ENCODE measurements around the gene NFIA. TPM values are rescaled to one million over a fixed set of nuclear protein-coding genes. Genes with fewer than 3 reads are reported as not detected.
A peak's percentile ranks its signal among the peaks of the same experiment; 100 is the strongest.

Gene NFIA
- total RNA-seq, 1 donor from 2014 or later = 31.3 TPM

DNA sequence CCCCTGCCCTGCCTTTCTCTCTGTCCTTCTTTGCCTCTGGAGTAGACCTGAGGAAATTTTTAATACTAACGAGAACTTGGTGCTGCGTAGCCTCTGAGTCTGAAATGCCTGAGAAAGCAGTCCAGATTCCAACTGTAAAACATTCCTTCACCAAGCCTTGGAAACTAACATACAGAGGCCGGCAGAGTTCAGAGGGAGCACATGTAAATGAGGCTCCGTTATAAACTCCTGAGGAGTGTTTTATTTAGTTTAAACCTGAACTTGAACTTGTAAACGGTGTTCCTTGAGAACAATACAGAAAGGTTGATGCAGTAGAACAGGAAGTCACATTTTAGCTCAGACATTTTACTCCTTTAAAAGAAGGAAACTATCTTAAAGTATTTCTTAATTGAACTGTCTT lies 361.9 kb downstream of the NFIA start:
- peaks cover 20 to 33% (median 31%) of the 10 kb centered on the region in 3 donors for H3K4me1 ChIP-seq (ENCODE audit: control insufficient read depth in 3 of 3, insufficient read depth in 3 of 3, low read length in 3 of 3)
- H3K27me3 ChIP-seq (ENCODE audit: control insufficient read depth in 3 of 3, insufficient read depth in 3 of 3, low read length in 3 of 3) = no peaks in the 10 kb centered on the region
- no peak overlapping the region for H3K4me3 ChIP-seq (ENCODE audit: low read length in 3 of 3)
- H3K9ac ChIP-seq (ENCODE audit: low read depth in 1 of 3, low read length in 3 of 3) = no peak overlapping the region
- H3K27ac ChIP-seq (ENCODE audit: low read depth, low read length) = no peak overlapping the region
- no peaks in the 10 kb centered on the region for H3K36me3 ChIP-seq (ENCODE audit: control insufficient read depth in 3 of 3, insufficient read depth in 3 of 3, low read length in 3 of 3)
- H3K9me3 ChIP-seq (ENCODE audit: control insufficient read depth in 3 of 3, low read length in 3 of 3) = no peaks in the 10 kb centered on the region

DNA sequence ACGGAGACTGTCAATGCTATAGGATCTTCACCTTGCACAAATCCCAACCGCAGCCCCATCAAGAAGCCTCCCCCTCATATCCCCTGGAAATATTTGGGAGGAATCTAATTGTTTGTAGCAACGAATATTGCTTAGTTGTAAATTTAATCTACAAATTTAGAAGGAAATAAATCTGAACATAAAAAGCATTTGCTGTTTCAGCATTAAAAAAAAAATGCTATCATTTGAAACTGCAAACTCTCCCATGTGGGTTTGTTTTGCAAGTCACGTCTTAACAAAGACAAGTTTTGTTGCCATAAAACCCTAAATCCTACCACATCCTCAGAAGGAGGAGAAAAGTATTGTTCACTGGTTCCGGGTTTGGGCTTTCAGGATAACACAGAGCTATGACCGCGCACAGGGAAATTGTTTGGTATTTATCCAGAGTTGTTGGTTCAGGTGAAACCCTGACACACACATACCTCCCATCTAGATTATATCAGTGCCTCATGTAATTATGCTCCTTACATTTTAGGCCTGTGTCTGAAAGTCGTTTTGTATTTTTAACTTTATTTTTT lies 363.0 kb downstream of the NFIA start:
- Histone ChIP-seq H3K9ac (ENCODE audit: low read depth in 1 of 3, low read length in 3 of 3) (no peak overlapping the region), H3K27ac (ENCODE audit: low read depth, low read length) (no peak overlapping the region), H3K27me3 (ENCODE audit: control insufficient read depth in 3 of 3, insufficient read depth in 3 of 3, low read length in 3 of 3) (no peaks in the 10 kb centered on the region), H3K4me1 (ENCODE audit: control insufficient read depth in 3 of 3, insufficient read depth in 3 of 3, low read length in 3 of 3) (peaks cover 29 to 44% (median 42%) of the 10 kb centered on the region in 3 donors), H3K9me3 (ENCODE audit: control insufficient read depth in 3 of 3, low read length in 3 of 3) (no peaks in the 10 kb centered on the region), H3K36me3 (ENCODE audit: control insufficient read depth in 3 of 3, insufficient read depth in 3 of 3, low read length in 3 of 3) (no peaks in the 10 kb centered on the region), H3K4me3 (ENCODE audit: low read length in 3 of 3) (no peak overlapping the region)

DNA sequence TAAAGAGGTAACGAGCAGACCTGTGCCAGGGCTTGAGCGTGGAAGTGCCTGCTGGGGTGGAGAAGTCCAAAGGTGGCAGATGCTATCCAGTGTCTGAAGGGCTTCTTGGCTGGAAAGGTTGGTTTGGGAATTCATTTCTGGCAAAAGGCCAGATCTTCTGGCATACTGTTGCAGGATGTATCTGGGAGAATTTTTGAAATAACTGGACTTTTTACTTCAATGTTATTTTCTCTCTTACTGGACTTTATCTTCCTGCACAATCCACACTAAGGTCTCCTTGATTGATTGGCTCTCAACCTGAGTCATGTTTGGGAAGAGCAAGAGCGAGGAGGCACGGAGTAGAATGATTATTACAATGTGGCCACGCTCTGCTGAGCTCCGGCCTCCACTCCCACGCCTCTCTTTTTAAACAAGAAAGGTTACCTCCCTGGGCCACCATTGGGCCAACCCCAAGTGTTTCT lies 364.2 kb downstream of the NFIA start:
- H3K4me3 ChIP-seq (ENCODE audit: low read length in 3 of 3) = no peak overlapping the region
- H3K9me3 ChIP-seq (ENCODE audit: control insufficient read depth in 3 of 3, low read length in 3 of 3) = no peaks in the 10 kb centered on the region
- no peaks in the 10 kb centered on the region for H3K27me3 ChIP-seq (ENCODE audit: control insufficient read depth in 3 of 3, insufficient read depth in 3 of 3, low read length in 3 of 3)
- H3K9ac ChIP-seq (ENCODE audit: low read depth in 1 of 3, low read length in 3 of 3) = no peak overlapping the region
- H3K36me3 ChIP-seq (ENCODE audit: control insufficient read depth in 3 of 3, insufficient read depth in 3 of 3, low read length in 3 of 3) = no peaks in the 10 kb centered on the region
- peak overlapping the region; percentile 34 for H3K27ac ChIP-seq (ENCODE audit: low read depth, low read length)
- H3K4me1 ChIP-seq (ENCODE audit: control insufficient read depth in 3 of 3, insufficient read depth in 3 of 3, low read length in 3 of 3) = peaks cover 37 to 56% (median 54%) of the 10 kb centered on the region in 3 donors

DNA sequence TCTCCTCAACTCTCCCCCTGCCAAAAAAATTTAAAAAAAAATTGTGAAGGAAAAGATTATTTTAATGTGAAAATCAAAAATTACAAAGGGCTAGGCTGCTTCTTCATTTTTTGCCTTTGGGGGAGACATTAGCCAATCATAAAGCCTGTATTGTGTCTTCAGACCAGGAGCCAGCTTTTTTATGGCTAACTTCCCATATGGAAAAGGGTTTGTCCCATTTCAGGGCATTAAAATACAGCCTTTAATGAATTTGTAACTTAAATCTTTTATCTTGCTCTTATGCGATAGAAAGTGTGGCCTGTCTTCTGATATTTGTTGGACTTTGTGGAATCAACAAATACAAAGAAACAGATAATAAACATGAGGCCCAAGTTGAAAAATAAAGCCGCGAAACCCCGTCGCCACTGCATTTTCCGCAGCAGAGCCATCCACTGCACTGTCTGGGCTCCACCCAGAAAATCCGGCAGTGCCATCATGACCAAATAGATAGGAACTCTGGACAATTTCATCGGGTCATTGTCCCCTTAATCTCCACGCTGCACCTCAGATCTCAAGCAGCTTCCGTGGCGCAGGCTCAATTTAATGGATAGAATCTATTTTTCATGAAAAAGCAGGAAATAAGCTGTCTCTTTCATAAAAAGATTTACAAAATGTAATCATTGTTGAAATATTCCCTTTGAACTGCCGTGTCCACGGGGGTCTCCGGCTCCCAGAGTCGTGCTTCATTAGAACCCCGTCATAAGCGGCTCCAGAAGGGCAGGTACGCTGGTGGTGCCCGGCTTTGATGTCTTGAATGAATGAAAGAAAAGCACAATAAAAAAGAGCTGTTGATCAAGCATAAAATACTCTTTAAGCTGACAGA lies 365.0 kb downstream of the NFIA start:
- Histone ChIP-seq H3K4me1 (ENCODE audit: control insufficient read depth in 3 of 3, insufficient read depth in 3 of 3, low read length in 3 of 3) (peaks cover 40 to 59% (median 53%) of the 10 kb centered on the region in 3 donors), H3K9me3 (ENCODE audit: control insufficient read depth in 3 of 3, low read length in 3 of 3) (no peaks in the 10 kb centered on the region), H3K27ac (ENCODE audit: low read depth, low read length) (peak overlapping the region; percentile 34), H3K4me3 (ENCODE audit: low read length in 3 of 3) (no peak overlapping the region), H3K27me3 (ENCODE audit: control insufficient read depth in 3 of 3, insufficient read depth in 3 of 3, low read length in 3 of 3) (no peaks in the 10 kb centered on the region), H3K36me3 (ENCODE audit: control insufficient read depth in 3 of 3, insufficient read depth in 3 of 3, low read length in 3 of 3) (no peaks in the 10 kb centered on the region), H3K9ac (ENCODE audit: low read depth in 1 of 3, low read length in 3 of 3) (no peak overlapping the region)

DNA sequence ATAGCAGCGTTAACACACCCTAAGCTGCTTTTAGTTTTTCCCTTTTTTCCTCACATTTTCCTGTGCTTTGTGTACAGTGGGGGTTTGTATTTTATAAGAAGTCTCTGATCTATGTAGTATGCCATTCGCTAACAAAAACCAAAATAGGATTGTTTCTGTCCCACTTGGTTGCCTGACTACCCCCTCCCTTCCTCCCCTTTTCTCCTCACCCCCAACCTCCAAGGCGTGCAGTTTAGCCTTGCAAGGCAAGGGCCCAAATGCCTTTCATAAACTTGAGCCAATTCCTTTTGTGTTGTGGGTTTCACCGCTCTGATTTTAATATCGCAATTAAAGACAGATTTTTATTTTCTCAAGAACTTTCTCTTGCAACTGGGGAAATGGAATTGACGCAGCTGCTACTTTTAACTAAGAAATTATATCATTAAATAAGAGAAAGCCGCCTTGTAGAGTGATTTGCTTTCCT lies 365.6 kb downstream of the NFIA start:
- peak overlapping the region in 1 of 3 donors; percentile 5 for H3K9ac ChIP-seq (ENCODE audit: low read depth in 1 of 3, low read length in 3 of 3)
- peaks cover 43 to 66% (median 54%) of the 10 kb centered on the region in 3 donors for H3K4me1 ChIP-seq (ENCODE audit: control insufficient read depth in 3 of 3, insufficient read depth in 3 of 3, low read length in 3 of 3)
- peak overlapping the region; percentile 63 for H3K27ac ChIP-seq (ENCODE audit: low read depth, low read length)
- no peaks in the 10 kb centered on the region for H3K36me3 ChIP-seq (ENCODE audit: control insufficient read depth in 3 of 3, insufficient read depth in 3 of 3, low read length in 3 of 3)
- no peak overlapping the region for H3K4me3 ChIP-seq (ENCODE audit: low read length in 3 of 3)
- no peaks in the 10 kb centered on the region for H3K27me3 ChIP-seq (ENCODE audit: control insufficient read depth in 3 of 3, insufficient read depth in 3 of 3, low read length in 3 of 3)
- H3K9me3 ChIP-seq (ENCODE audit: control insufficient read depth in 3 of 3, low read length in 3 of 3) = no peaks in the 10 kb centered on the region

DNA sequence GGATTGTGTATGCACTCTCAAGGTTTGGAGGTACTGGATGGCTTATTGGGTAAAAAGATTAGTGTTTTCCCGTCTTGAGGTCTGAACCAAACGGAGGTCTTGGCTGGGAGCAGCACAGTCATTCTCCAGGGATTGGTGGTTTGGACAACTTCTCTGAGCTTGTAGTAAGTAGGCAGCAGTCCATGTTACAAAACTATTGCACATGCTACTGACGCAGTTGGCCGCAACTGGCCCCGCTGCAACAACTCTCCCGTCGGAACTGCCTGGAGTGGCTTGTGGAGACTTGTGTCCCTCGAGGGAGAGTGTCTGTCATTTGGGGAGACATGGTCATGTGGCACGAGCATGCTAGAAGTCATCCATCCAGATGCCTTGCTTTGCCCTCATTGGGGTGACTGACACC lies 366.6 kb downstream of the NFIA start:
- Histone ChIP-seq H3K27me3 (ENCODE audit: control insufficient read depth in 3 of 3, insufficient read depth in 3 of 3, low read length in 3 of 3) (no peaks in the 10 kb centered on the region), H3K9me3 (ENCODE audit: control insufficient read depth in 3 of 3, low read length in 3 of 3) (no peaks in the 10 kb centered on the region), H3K4me1 (ENCODE audit: control insufficient read depth in 3 of 3, insufficient read depth in 3 of 3, low read length in 3 of 3) (peaks cover 46 to 70% (median 50%) of the 10 kb centered on the region in 3 donors), H3K36me3 (ENCODE audit: control insufficient read depth in 3 of 3, insufficient read depth in 3 of 3, low read length in 3 of 3) (no peaks in the 10 kb centered on the region), H3K9ac (ENCODE audit: low read depth in 1 of 3, low read length in 3 of 3) (peak overlapping the region in 2 of 3 donors; percentile 3 to 9), H3K4me3 (ENCODE audit: low read length in 3 of 3) (no peak overlapping the region), H3K27ac (ENCODE audit: low read depth, low read length) (peak overlapping the region; percentile 63)

DNA sequence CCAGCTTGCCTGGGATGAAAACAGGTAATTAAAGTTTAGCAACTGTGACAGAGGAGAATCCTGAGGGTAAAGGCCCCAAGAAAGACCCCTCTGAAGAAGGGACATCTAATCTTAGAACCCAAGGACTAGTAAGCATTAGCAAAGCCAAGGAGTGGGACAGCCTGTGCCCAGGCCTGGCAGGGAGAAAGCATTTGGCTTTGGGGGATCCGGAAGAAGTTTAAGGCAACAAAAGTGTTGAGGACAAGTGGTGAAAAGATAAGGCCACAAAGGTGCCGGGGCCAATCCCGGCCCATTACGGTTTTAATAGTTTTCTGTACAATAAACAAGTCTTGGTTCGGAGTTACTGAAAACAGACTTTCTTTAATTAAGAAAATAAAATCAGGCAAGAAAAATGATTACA lies 367.0 kb downstream of the NFIA start:
- Histone ChIP-seq H3K9me3 (ENCODE audit: control insufficient read depth in 3 of 3, low read length in 3 of 3) (no peaks in the 10 kb centered on the region), H3K4me3 (ENCODE audit: low read length in 3 of 3) (no peak overlapping the region), H3K9ac (ENCODE audit: low read depth in 1 of 3, low read length in 3 of 3) (peak overlapping the region; percentile 3 to 9 (median 4)), H3K36me3 (ENCODE audit: control insufficient read depth in 3 of 3, insufficient read depth in 3 of 3, low read length in 3 of 3) (no peaks in the 10 kb centered on the region), H3K27me3 (ENCODE audit: control insufficient read depth in 3 of 3, insufficient read depth in 3 of 3, low read length in 3 of 3) (no peaks in the 10 kb centered on the region), H3K27ac (ENCODE audit: low read depth, low read length) (peak overlapping the region; percentile 63), H3K4me1 (ENCODE audit: control insufficient read depth in 3 of 3, insufficient read depth in 3 of 3, low read length in 3 of 3) (peaks cover 50 to 72% (median 50%) of the 10 kb centered on the region in 3 donors)

DNA sequence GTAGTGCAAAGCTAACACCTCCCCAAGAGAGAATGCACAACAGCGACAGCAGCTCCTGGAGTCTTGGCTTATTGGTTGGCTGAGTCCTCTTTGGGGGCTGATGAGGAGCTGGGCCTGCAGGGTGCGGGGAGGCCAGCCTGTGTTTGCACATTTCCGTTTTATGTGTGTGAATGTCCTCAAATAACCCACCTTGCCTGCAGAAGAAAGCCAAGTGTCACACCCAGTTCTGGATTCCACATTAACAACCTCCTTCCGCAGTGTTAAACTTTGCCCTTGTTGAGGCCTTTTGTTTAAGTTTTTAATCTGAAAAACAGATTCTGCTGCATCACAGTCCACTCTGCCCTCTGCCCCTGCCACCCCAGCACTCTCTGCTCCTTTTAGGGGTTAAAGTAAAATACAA lies 368.1 kb downstream of the NFIA start:
- no peaks in the 10 kb centered on the region for H3K27me3 ChIP-seq (ENCODE audit: control insufficient read depth in 3 of 3, insufficient read depth in 3 of 3, low read length in 3 of 3)
- no peaks in the 10 kb centered on the region for H3K9me3 ChIP-seq (ENCODE audit: control insufficient read depth in 3 of 3, low read length in 3 of 3)
- H3K9ac ChIP-seq (ENCODE audit: low read depth in 1 of 3, low read length in 3 of 3) = no peak overlapping the region
- H3K27ac ChIP-seq (ENCODE audit: low read depth, low read length) = peak overlapping the region; percentile 63
- peaks cover 48 to 75% (median 50%) of the 10 kb centered on the region in 3 donors for H3K4me1 ChIP-seq (ENCODE audit: control insufficient read depth in 3 of 3, insufficient read depth in 3 of 3, low read length in 3 of 3)
- H3K36me3 ChIP-seq (ENCODE audit: control insufficient read depth in 3 of 3, insufficient read depth in 3 of 3, low read length in 3 of 3) = peaks cover 0 to 4% (median 0%) of the 10 kb centered on the region in 3 donors
- H3K4me3 ChIP-seq (ENCODE audit: low read length in 3 of 3) = peak overlapping the region in 1 of 3 donors; percentile 9

DNA sequence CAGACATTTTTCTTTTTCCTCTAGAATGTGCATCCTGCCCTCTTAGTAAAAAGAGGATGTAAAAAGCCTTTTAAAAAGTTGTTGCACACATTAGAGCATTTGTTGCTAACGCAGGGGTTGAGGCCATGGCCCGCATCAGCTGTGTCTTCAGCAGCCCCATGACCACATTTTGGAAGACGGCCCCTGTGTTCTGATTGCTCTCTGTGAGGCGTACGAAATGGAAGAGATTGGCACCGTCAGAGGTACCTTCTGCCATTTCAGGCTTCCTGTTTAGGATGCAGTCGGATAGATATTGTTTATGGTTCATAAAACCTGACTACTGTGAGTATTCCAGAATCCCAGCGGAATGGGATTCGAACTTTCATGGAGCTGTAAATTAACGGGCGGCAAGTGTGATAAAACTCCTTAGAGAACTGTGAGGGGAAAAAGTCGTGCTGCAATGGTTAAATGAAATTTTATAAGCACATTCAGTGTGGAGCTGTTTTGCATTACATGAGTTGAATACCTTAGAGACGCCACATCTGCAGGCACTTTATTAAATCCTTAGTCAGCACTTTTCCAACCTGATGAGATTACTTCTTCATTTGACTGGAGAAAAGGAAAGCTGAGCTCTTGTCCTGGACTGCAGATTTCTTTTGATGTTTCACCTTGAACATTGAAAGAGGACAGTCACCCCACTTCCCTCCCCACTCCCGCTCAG lies 368.7 kb downstream of the NFIA start:
- no peaks in the 10 kb centered on the region for H3K27me3 ChIP-seq (ENCODE audit: control insufficient read depth in 3 of 3, insufficient read depth in 3 of 3, low read length in 3 of 3)
- H3K4me3 ChIP-seq (ENCODE audit: low read length in 3 of 3) = no peak overlapping the region
- peaks cover 44 to 73% (median 50%) of the 10 kb centered on the region in 3 donors for H3K4me1 ChIP-seq (ENCODE audit: control insufficient read depth in 3 of 3, insufficient read depth in 3 of 3, low read length in 3 of 3)
- H3K9ac ChIP-seq (ENCODE audit: low read depth in 1 of 3, low read length in 3 of 3) = no peak overlapping the region
- H3K27ac ChIP-seq (ENCODE audit: low read depth, low read length) = peak overlapping the region; percentile 63
- peaks cover 0 to 4% (median 0%) of the 10 kb centered on the region in 3 donors for H3K36me3 ChIP-seq (ENCODE audit: control insufficient read depth in 3 of 3, insufficient read depth in 3 of 3, low read length in 3 of 3)
- no peaks in the 10 kb centered on the region for H3K9me3 ChIP-seq (ENCODE audit: control insufficient read depth in 3 of 3, low read length in 3 of 3)

Data from skeletal muscle tissue (tissue), 4 donors.